ENCODE measurements around the gene SDK2.

DNA sequence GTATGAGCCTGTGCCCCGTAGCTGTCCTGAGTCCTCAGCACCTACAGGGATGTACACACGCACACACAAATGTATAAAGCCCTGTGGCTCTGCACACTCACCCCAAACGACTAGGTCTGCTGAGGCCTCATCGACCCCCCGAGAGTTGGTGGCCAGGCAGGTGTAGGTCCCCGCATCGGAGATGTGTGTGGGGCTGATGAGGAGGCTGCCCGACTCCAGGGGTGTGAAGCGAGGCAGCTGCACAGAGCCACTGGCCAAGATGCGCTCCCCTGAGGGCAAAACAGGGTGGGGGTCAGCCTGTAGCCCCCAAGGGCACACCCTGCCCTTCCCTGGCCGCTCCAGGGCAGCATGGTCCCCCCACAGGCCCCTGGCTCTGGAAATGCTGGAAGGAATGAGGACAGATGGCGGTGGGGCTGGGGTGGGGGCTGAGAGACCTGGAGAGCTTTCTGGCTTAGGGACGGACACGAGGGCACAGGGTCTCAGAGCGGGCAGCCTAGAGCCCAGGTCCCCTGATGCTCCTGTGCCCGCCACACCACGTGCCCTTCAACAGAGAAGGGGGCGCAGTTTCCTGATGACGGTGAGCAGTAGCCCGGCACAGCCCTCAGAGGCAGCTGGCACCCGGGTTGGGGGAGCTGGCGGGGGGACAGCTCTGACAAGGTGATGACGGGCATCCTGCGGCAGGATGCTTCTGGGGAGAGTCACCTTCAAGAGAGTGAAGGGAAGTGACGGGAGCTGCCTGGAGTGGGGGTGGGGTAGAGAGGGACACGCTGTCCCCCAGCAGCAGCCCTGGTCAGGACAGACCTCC, 212.6 kb downstream of the SDK2 start:
- TF ChIP-seq, protein P1, sequence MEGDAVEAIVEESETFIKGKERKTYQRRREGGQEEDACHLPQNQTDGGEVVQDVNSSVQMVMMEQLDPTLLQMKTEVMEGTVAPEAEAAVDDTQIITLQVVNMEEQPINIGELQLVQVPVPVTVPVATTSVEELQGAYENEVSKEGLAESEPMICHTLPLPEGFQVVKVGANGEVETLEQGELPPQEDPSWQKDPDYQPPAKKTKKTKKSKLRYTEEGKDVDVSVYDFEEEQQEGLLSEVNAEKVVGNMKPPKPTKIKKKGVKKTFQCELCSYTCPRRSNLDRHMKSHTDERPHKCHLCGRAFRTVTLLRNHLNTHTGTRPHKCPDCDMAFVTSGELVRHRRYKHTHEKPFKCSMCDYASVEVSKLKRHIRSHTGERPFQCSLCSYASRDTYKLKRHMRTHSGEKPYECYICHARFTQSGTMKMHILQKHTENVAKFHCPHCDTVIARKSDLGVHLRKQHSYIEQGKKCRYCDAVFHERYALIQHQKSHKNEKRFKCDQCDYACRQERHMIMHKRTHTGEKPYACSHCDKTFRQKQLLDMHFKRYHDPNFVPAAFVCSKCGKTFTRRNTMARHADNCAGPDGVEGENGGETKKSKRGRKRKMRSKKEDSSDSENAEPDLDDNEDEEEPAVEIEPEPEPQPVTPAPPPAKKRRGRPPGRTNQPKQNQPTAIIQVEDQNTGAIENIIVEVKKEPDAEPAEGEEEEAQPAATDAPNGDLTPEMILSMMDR (conservative IDR thresholded peaks at IDR 0.05; ENCODE audit: low read depth in 2 of 2), result no peak
- TF ChIP-seq EZH2phosphoT487 (IDR thresholded peaks at IDR 0.05; ENCODE audit: unreplicated experiment), result no peak
- no peak for TF ChIP-seq EZH2 (IDR thresholded peaks at IDR 0.05; ENCODE audit: low read depth, unreplicated experiment)
